ENCODE results near the gene ADAMTSL1.

DNA sequence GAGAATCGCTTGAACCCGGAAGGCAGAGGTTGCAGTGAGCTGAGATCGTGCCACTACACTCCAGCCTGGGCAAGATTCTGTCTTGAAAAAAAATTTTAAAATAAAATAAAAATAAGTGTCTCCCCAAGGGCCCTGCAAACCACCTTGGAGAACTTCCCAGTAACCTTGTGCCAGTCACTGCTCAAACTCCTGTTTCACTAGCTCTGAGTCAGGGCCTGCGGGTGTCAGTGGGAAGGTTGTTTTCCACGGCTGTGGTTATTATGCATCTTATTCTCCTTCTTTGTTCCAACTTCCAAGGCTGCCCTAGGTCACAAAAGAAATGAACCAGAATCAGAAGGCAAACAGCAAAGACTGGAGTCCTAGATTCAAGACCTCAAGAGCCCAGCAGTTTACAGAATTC, 246.7 kb downstream of the ADAMTSL1 start:
- TF ChIP-seq TAF1 (conservative IDR thresholded peaks at IDR 0.05) (no peak), YY1 (IDR thresholded peaks at IDR 0.05) (no peak), JUND (IDR thresholded peaks at IDR 0.05) (no peak), HNF4A (conservative IDR thresholded peaks at IDR 0.05) (no peak), MAX (IDR thresholded peaks at IDR 0.05) (no peak), EGR1 (IDR thresholded peaks at IDR 0.05; ENCODE audit: low read depth in 2 of 2) (no peak), RAD21 (IDR thresholded peaks at IDR 0.05) (no peak), GABPA (IDR thresholded peaks at IDR 0.05 in 1 of 2, conservative IDR thresholded peaks at IDR 0.05 in 1 of 2) (no peak), SP1 (IDR thresholded peaks at IDR 0.05) (no peak)
- TF ChIP-seq, protein P1, sequence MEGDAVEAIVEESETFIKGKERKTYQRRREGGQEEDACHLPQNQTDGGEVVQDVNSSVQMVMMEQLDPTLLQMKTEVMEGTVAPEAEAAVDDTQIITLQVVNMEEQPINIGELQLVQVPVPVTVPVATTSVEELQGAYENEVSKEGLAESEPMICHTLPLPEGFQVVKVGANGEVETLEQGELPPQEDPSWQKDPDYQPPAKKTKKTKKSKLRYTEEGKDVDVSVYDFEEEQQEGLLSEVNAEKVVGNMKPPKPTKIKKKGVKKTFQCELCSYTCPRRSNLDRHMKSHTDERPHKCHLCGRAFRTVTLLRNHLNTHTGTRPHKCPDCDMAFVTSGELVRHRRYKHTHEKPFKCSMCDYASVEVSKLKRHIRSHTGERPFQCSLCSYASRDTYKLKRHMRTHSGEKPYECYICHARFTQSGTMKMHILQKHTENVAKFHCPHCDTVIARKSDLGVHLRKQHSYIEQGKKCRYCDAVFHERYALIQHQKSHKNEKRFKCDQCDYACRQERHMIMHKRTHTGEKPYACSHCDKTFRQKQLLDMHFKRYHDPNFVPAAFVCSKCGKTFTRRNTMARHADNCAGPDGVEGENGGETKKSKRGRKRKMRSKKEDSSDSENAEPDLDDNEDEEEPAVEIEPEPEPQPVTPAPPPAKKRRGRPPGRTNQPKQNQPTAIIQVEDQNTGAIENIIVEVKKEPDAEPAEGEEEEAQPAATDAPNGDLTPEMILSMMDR (IDR thresholded peaks at IDR 0.05; ENCODE audit: low read depth, low read length, missing input control), result no peak
- TF ChIP-seq, protein P2, sequence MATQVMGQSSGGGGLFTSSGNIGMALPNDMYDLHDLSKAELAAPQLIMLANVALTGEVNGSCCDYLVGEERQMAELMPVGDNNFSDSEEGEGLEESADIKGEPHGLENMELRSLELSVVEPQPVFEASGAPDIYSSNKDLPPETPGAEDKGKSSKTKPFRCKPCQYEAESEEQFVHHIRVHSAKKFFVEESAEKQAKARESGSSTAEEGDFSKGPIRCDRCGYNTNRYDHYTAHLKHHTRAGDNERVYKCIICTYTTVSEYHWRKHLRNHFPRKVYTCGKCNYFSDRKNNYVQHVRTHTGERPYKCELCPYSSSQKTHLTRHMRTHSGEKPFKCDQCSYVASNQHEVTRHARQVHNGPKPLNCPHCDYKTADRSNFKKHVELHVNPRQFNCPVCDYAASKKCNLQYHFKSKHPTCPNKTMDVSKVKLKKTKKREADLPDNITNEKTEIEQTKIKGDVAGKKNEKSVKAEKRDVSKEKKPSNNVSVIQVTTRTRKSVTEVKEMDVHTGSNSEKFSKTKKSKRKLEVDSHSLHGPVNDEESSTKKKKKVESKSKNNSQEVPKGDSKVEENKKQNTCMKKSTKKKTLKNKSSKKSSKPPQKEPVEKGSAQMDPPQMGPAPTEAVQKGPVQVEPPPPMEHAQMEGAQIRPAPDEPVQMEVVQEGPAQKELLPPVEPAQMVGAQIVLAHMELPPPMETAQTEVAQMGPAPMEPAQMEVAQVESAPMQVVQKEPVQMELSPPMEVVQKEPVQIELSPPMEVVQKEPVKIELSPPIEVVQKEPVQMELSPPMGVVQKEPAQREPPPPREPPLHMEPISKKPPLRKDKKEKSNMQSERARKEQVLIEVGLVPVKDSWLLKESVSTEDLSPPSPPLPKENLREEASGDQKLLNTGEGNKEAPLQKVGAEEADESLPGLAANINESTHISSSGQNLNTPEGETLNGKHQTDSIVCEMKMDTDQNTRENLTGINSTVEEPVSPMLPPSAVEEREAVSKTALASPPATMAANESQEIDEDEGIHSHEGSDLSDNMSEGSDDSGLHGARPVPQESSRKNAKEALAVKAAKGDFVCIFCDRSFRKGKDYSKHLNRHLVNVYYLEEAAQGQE (IDR thresholded peaks at IDR 0.05), result no peak
- TF ChIP-seq, protein P3, sequence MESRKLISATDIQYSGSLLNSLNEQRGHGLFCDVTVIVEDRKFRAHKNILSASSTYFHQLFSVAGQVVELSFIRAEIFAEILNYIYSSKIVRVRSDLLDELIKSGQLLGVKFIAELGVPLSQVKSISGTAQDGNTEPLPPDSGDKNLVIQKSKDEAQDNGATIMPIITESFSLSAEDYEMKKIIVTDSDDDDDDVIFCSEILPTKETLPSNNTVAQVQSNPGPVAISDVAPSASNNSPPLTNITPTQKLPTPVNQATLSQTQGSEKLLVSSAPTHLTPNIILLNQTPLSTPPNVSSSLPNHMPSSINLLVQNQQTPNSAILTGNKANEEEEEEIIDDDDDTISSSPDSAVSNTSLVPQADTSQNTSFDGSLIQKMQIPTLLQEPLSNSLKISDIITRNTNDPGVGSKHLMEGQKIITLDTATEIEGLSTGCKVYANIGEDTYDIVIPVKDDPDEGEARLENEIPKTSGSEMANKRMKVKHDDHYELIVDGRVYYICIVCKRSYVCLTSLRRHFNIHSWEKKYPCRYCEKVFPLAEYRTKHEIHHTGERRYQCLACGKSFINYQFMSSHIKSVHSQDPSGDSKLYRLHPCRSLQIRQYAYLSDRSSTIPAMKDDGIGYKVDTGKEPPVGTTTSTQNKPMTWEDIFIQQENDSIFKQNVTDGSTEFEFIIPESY (IDR thresholded peaks at IDR 0.05), result no peak
- TF ChIP-seq, protein P4, sequence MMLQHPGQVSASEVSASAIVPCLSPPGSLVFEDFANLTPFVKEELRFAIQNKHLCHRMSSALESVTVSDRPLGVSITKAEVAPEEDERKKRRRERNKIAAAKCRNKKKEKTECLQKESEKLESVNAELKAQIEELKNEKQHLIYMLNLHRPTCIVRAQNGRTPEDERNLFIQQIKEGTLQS (IDR thresholded peaks at IDR 0.05), result no peak
